ENCODE results near the gene HABP2. TPM values are rescaled to one million over a fixed set of nuclear protein-coding genes. Genes with fewer than 3 reads are reported as not detected.

The HABP2 gene
- total RNA-seq, 1 donor from 2014 or later: not detected

GRCh38 chr10:113600569-113600968 is 47.7 kb downstream of the HABP2 start:
- intact Hi-C loops (cut with micrococcal nuclease): no loop called here
- DNase-seq (ENCODE audit: low spot score): no peak
- no peaks in the 10 kb centered on the region for H3K4me1 Mint-ChIP-seq (ENCODE audit: low read depth)
- H3K27ac Mint-ChIP-seq: no peak overlapping the region
- peaks cover 2% of the 10 kb centered on the region for H3K27me3 Mint-ChIP-seq (ENCODE audit: low read depth)
- no peaks in the 10 kb centered on the region for H3K36me3 Mint-ChIP-seq (ENCODE audit: low read depth)
- no peak overlapping the region for H3K4me3 Mint-ChIP-seq (ENCODE audit: low read depth)
- no peaks in the 10 kb centered on the region for H3K9me3 Mint-ChIP-seq

- H3K27me3 Mint-ChIP-seq (ENCODE audit: low read depth): no peaks in the 10 kb centered on the region
- no peak for DNase-seq (ENCODE audit: low spot score)
- H3K27ac Mint-ChIP-seq: no peak overlapping the region
- no peaks in the 10 kb centered on the region for H3K36me3 Mint-ChIP-seq (ENCODE audit: low read depth)
- H3K9me3 Mint-ChIP-seq: no peaks in the 10 kb centered on the region
- intact Hi-C loops (cut with micrococcal nuclease): no loop called here
- no peaks in the 10 kb centered on the region for H3K4me1 Mint-ChIP-seq (ENCODE audit: low read depth)
- no peak overlapping the region for H3K4me3 Mint-ChIP-seq (ENCODE audit: low read depth)
These were observed 50.4 kb downstream of the HABP2 start for GRCh38 chr10:113603057-113603777.

GRCh38 chr10:113604572-113604971 is 51.7 kb downstream of the HABP2 start:
- no peak overlapping the region for H3K27ac Mint-ChIP-seq
- H3K4me1 Mint-ChIP-seq (ENCODE audit: low read depth): no peaks in the 10 kb centered on the region
- no peaks in the 10 kb centered on the region for H3K36me3 Mint-ChIP-seq (ENCODE audit: low read depth)
- no peaks in the 10 kb centered on the region for H3K9me3 Mint-ChIP-seq
- intact Hi-C loops (cut with micrococcal nuclease): no loop called here
- no peak overlapping the region for H3K4me3 Mint-ChIP-seq (ENCODE audit: low read depth)
- DNase-seq (ENCODE audit: low spot score): no peak
- no peaks in the 10 kb centered on the region for H3K27me3 Mint-ChIP-seq (ENCODE audit: low read depth)

GRCh38 chr10:113605268-113605978 is 52.6 kb downstream of the HABP2 start:
- H3K27ac Mint-ChIP-seq: no peak overlapping the region
- H3K36me3 Mint-ChIP-seq (ENCODE audit: low read depth): no peaks in the 10 kb centered on the region
- H3K4me3 Mint-ChIP-seq (ENCODE audit: low read depth): no peak overlapping the region
- peaks cover 1% of the 10 kb centered on the region for H3K27me3 Mint-ChIP-seq (ENCODE audit: low read depth)
- intact Hi-C loops (cut with micrococcal nuclease): no loop called here
- DNase-seq (ENCODE audit: low spot score): no peak
- H3K9me3 Mint-ChIP-seq: no peaks in the 10 kb centered on the region
- no peaks in the 10 kb centered on the region for H3K4me1 Mint-ChIP-seq (ENCODE audit: low read depth)

GRCh38 chr10:113609704-113610108 is 56.9 kb downstream of the HABP2 start:
- Mint-ChIP-seq H3K4me1 (ENCODE audit: low read depth) (no peaks in the 10 kb centered on the region), H3K27me3 (ENCODE audit: low read depth) (peaks cover 7% of the 10 kb centered on the region), H3K27ac (no peak overlapping the region), H3K9me3 (no peaks in the 10 kb centered on the region), H3K36me3 (ENCODE audit: low read depth) (no peaks in the 10 kb centered on the region), H3K4me3 (ENCODE audit: low read depth) (no peak overlapping the region)
- intact Hi-C loops (cut with micrococcal nuclease): no loop called here
- DNase-seq (ENCODE audit: low spot score): no peak

- H3K36me3 Mint-ChIP-seq (ENCODE audit: low read depth): no peaks in the 10 kb centered on the region
- DNase-seq (ENCODE audit: low spot score): no peak
- no peaks in the 10 kb centered on the region for H3K9me3 Mint-ChIP-seq
- H3K4me1 Mint-ChIP-seq (ENCODE audit: low read depth): no peaks in the 10 kb centered on the region
- no peak overlapping the region for H3K4me3 Mint-ChIP-seq (ENCODE audit: low read depth)
- peaks cover 7% of the 10 kb centered on the region for H3K27me3 Mint-ChIP-seq (ENCODE audit: low read depth)
- H3K27ac Mint-ChIP-seq: no peak overlapping the region
- intact Hi-C loops (cut with micrococcal nuclease): no loop called here
These were observed 58.1 kb downstream of the HABP2 start for GRCh38 chr10:113610631-113611601.

- Mint-ChIP-seq H3K27me3 (ENCODE audit: low read depth) (peaks cover 13% of the 10 kb centered on the region), H3K4me3 (ENCODE audit: low read depth) (no peak overlapping the region), H3K9me3 (no peaks in the 10 kb centered on the region), H3K27ac (no peak overlapping the region), H3K4me1 (ENCODE audit: low read depth) (no peaks in the 10 kb centered on the region), H3K36me3 (ENCODE audit: low read depth) (no peaks in the 10 kb centered on the region)
- no peak for DNase-seq (ENCODE audit: low spot score)
- intact Hi-C loops (cut with micrococcal nuclease): no loop called here
These were observed 59.3 kb downstream of the HABP2 start for GRCh38 chr10:113612154-113612553.

GRCh38 chr10:113613427-113613826 is 60.6 kb downstream of the HABP2 start:
- H3K4me1 Mint-ChIP-seq (ENCODE audit: low read depth): no peaks in the 10 kb centered on the region
- H3K27ac Mint-ChIP-seq: no peak overlapping the region
- H3K36me3 Mint-ChIP-seq (ENCODE audit: low read depth): no peaks in the 10 kb centered on the region
- H3K4me3 Mint-ChIP-seq (ENCODE audit: low read depth): no peak overlapping the region
- intact Hi-C loops (cut with micrococcal nuclease): no loop called here
- peaks cover 23% of the 10 kb centered on the region for H3K27me3 Mint-ChIP-seq (ENCODE audit: low read depth)
- no peaks in the 10 kb centered on the region for H3K9me3 Mint-ChIP-seq
- DNase-seq (ENCODE audit: low spot score): no peak

- H3K27ac Mint-ChIP-seq: no peak overlapping the region
- H3K36me3 Mint-ChIP-seq (ENCODE audit: low read depth): no peaks in the 10 kb centered on the region
- DNase-seq (ENCODE audit: low spot score): no peak
- peaks cover 24% of the 10 kb centered on the region for H3K27me3 Mint-ChIP-seq (ENCODE audit: low read depth)
- H3K4me1 Mint-ChIP-seq (ENCODE audit: low read depth): no peaks in the 10 kb centered on the region
- no peaks in the 10 kb centered on the region for H3K9me3 Mint-ChIP-seq
- no peak overlapping the region for H3K4me3 Mint-ChIP-seq (ENCODE audit: low read depth)
- intact Hi-C loops (cut with micrococcal nuclease): no loop called here
These were observed 61.3 kb downstream of the HABP2 start for GRCh38 chr10:113613977-113614690.

- H3K27me3 Mint-ChIP-seq (ENCODE audit: low read depth): peaks cover 24% of the 10 kb centered on the region
- H3K36me3 Mint-ChIP-seq (ENCODE audit: low read depth): no peaks in the 10 kb centered on the region
- H3K9me3 Mint-ChIP-seq: no peaks in the 10 kb centered on the region
- no peak overlapping the region for H3K27ac Mint-ChIP-seq
- no peaks in the 10 kb centered on the region for H3K4me1 Mint-ChIP-seq (ENCODE audit: low read depth)
- intact Hi-C loops (cut with micrococcal nuclease): no loop called here
- DNase-seq (ENCODE audit: low spot score): no peak
- H3K4me3 Mint-ChIP-seq (ENCODE audit: low read depth): no peak overlapping the region
These were observed 63.6 kb downstream of the HABP2 start for GRCh38 chr10:113616244-113617074.

GRCh38 chr10:113617086-113617485 is 64.2 kb downstream of the HABP2 start:
- intact Hi-C loops (cut with micrococcal nuclease): no loop called here
- H3K4me3 Mint-ChIP-seq (ENCODE audit: low read depth): no peak overlapping the region
- no peaks in the 10 kb centered on the region for H3K4me1 Mint-ChIP-seq (ENCODE audit: low read depth)
- no peak overlapping the region for H3K27ac Mint-ChIP-seq
- no peaks in the 10 kb centered on the region for H3K9me3 Mint-ChIP-seq
- no peaks in the 10 kb centered on the region for H3K36me3 Mint-ChIP-seq (ENCODE audit: low read depth)
- H3K27me3 Mint-ChIP-seq (ENCODE audit: low read depth): peaks cover 24% of the 10 kb centered on the region
- DNase-seq (ENCODE audit: low spot score): no peak

GRCh38 chr10:113618338-113618737 is 65.5 kb downstream of the HABP2 start:
- DNase-seq (ENCODE audit: low spot score): no peak
- Mint-ChIP-seq H3K4me1 (ENCODE audit: low read depth) (no peaks in the 10 kb centered on the region), H3K27ac (no peak overlapping the region), H3K9me3 (no peaks in the 10 kb centered on the region), H3K4me3 (ENCODE audit: low read depth) (no peak overlapping the region), H3K27me3 (ENCODE audit: low read depth) (peaks cover 24% of the 10 kb centered on the region), H3K36me3 (ENCODE audit: low read depth) (no peaks in the 10 kb centered on the region)
- intact Hi-C loops (cut with micrococcal nuclease): no loop called here
